Loucy (cell line): ENCODE data around the gene CSPG4.

Experiments
- H2AFZ ChIP-seq: fragments of 200-600 bp; sonication (generic); 2 replicates; pipeline ENCODE4 v1.6.0; 2016; ENCODE audit warnings: antibody characterized with exemption, mild to moderate bottlenecking, low read length, moderate library complexity
- H3F3A ChIP-seq: fragments of 200-600 bp; 2 replicates; pipeline ENCODE4 v1.6.0; 2016; ENCODE audit warnings: antibody characterized with exemption, low read depth, mild to moderate bottlenecking
- H3K27me3 ChIP-seq: fragments of 200-600 bp; sonication (generic); 2 replicates; pipeline ENCODE4 v1.6.1; 2014; ENCODE audit warnings: low read length, mild to moderate bottlenecking; ENCODE audit not compliant: insufficient read depth, poor library complexity, severe bottlenecking
- H3K36me3 ChIP-seq: fragments of 200-600 bp; sonication (generic); 2 replicates; pipeline ENCODE4 v1.6.1; 2016; ENCODE audit warnings: low read length; ENCODE audit not compliant: insufficient read depth
- H3K4me1 ChIP-seq: fragments of 200-600 bp; sonication (generic); 2 replicates; pipeline ENCODE4 v1.5.1; 2014; ENCODE audit warnings: low read length, mild to moderate bottlenecking; ENCODE audit not compliant: insufficient read depth, poor library complexity, severe bottlenecking
- H3K4me2 ChIP-seq: fragments of 200-600 bp; sonication (generic); 2 replicates; pipeline ENCODE4 v1.6.0; 2014; ENCODE audit warnings: antibody characterized with exemption, low read length, low read depth, mild to moderate bottlenecking; ENCODE audit not compliant: poor library complexity, severe bottlenecking
- H3K4me3 ChIP-seq: fragments of 200-600 bp; sonication (generic); 2 replicates; pipeline ENCODE4 v1.5.1; 2014; ENCODE audit warnings: low read length, mild to moderate bottlenecking, mixed read lengths; ENCODE audit not compliant: poor library complexity, severe bottlenecking
- H3K79me2 ChIP-seq: fragments of 200-600 bp; sonication (generic); 2 replicates; pipeline ENCODE4 v1.6.1; 2014; ENCODE audit warnings: low read length; ENCODE audit not compliant: insufficient read depth
- H3K9ac ChIP-seq: fragments of 200-600 bp; sonication (generic); 2 replicates; pipeline ENCODE4 v1.6.0; 2014; ENCODE audit warnings: mild to moderate bottlenecking, low read depth, low read length, moderate library complexity; ENCODE audit not compliant: poor library complexity, severe bottlenecking
- H3K9me2 ChIP-seq: fragments of 200-600 bp; sonication (generic); replicated peaks from 2 replicates; pipeline ENCODE4 v1.6.1; 2016; ENCODE audit warnings: low read depth, low read length, mixed read lengths
- H3K9me3 ChIP-seq: fragments of 200-600 bp; sonication (generic); 2 replicates; pipeline ENCODE4 v1.6.1; 2014; ENCODE audit warnings: mild to moderate bottlenecking, antibody characterized with exemption, low read length, low read depth; ENCODE audit not compliant: insufficient read depth
- H4K20me1 ChIP-seq: fragments of 200-600 bp; sonication (generic); 2 replicates; pipeline ENCODE4 v1.6.0; 2014; ENCODE audit warnings: antibody characterized with exemption, low read length, mild to moderate bottlenecking; ENCODE audit not compliant: insufficient read depth, poor library complexity, severe bottlenecking
- EZH2phosphoT487 ChIP-seq: fragments of 200-600 bp; IDR thresholded peaks from 2 replicates; pipeline ENCODE4 v1.6.1; 2018; ENCODE audit warnings: antibody characterized with exemption, mild to moderate bottlenecking, moderate library complexity, borderline replicate concordance
- TF ChIP-seq, protein P1 (sequence below): fragments of 200-600 bp; sonication (generic); conservative IDR thresholded peaks from 2 replicates; pipeline ENCODE4 v1.5.1; 2014; ENCODE audit warnings: mild to moderate bottlenecking, antibody characterized with exemption, low read length

Gene CSPG4

DNA sequence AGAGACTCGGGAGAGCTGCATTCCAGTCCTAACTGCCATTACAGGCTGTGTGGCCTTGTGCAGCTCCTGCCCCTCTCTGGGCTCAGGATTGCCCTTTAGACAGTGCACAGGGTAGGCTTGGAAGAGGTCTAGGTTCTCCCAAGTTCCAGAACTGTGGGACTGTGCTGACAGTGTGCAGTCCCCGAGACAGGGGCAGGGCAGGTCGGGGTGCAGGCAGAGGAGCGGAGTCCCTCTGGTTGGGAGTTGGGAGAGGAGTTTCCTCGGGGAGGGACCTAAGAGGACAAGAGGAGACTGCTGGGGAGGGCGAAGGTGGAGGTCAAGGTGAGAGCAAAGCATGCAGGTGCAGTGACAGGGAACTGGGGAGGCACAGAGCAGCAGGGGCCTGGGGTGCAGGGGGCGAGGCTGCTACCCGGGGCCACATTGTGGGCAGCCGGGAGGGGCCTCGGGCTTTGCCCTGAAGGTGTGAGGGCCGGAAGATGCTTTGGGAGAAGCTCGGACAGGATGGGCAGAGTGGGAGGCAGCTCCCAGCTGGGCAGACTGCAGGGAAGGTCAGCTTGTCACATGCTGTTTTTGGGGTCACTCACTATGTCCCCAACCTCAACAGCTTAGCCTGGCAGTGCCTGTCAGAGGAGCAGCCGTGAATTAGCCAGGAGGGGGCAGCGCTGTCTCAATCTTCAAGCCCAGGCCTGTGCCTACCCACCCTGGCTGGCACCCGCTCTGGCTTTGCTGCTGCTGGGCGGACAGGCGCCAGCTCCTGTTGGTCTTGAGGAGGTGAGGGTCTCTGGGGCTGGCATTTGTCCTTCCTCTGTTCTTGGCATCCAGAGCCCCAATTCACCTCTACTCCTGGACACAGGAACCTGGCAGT lies 15.4 kb upstream of the CSPG4 start:
- Histone ChIP-seq H2AFZ (no peak overlapping the region), H3K4me1 (peaks cover 4% of the 10 kb centered on the region), H3K9me3 (no peaks in the 10 kb centered on the region), H3K36me3 (no peaks in the 10 kb centered on the region), H3K4me3 (no peak overlapping the region), H3K4me2 (no peak overlapping the region), H4K20me1 (no peaks in the 10 kb centered on the region), H3K9me2 (no peaks in the 10 kb centered on the region), H3F3A (no peaks in the 10 kb centered on the region), H3K9ac (no peak overlapping the region), H3K27me3 (no peaks in the 10 kb centered on the region), H3K79me2 (no peaks in the 10 kb centered on the region)
- no peak for TF ChIP-seq EZH2phosphoT487
- TF ChIP-seq, protein P1, sequence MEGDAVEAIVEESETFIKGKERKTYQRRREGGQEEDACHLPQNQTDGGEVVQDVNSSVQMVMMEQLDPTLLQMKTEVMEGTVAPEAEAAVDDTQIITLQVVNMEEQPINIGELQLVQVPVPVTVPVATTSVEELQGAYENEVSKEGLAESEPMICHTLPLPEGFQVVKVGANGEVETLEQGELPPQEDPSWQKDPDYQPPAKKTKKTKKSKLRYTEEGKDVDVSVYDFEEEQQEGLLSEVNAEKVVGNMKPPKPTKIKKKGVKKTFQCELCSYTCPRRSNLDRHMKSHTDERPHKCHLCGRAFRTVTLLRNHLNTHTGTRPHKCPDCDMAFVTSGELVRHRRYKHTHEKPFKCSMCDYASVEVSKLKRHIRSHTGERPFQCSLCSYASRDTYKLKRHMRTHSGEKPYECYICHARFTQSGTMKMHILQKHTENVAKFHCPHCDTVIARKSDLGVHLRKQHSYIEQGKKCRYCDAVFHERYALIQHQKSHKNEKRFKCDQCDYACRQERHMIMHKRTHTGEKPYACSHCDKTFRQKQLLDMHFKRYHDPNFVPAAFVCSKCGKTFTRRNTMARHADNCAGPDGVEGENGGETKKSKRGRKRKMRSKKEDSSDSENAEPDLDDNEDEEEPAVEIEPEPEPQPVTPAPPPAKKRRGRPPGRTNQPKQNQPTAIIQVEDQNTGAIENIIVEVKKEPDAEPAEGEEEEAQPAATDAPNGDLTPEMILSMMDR: peak; percentile 72

DNA sequence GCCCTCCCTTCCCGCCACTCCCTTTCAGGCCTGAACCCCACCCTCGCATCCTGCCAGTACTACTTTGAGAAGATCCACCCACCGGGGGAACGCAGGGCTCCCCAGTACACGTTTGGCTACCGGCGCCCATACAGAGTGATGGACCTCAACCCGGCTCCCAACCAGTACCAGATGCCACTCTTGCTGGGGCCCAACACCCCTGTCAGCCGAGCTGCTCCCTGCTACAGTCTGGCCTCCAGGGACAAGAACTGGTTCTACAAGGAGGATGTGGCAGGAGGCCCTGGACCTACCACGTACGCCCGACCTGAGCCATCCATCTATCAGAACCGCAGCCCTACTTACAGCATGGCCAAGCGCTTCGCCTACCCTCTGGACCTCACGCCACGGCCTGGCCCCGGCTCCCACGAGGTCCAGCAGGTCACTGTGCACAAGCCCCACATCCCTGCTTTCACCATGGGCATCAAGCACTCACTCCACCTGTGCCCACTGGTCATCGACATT lies 14.4 kb upstream of the CSPG4 start:
- peaks cover 4% of the 10 kb centered on the region for H3K4me1 ChIP-seq
- no peaks in the 10 kb centered on the region for H3K36me3 ChIP-seq
- H3F3A ChIP-seq: no peaks in the 10 kb centered on the region
- H3K4me2 ChIP-seq: no peak overlapping the region
- H3K9ac ChIP-seq: no peak overlapping the region
- H4K20me1 ChIP-seq: no peaks in the 10 kb centered on the region
- no peak overlapping the region for H2AFZ ChIP-seq
- H3K9me2 ChIP-seq: no peaks in the 10 kb centered on the region
- H3K9me3 ChIP-seq: no peaks in the 10 kb centered on the region
- no peaks in the 10 kb centered on the region for H3K27me3 ChIP-seq
- H3K79me2 ChIP-seq: no peaks in the 10 kb centered on the region
- TF ChIP-seq, protein P1: no peak
- TF ChIP-seq EZH2phosphoT487: no peak
- no peak overlapping the region for H3K4me3 ChIP-seq

DNA sequence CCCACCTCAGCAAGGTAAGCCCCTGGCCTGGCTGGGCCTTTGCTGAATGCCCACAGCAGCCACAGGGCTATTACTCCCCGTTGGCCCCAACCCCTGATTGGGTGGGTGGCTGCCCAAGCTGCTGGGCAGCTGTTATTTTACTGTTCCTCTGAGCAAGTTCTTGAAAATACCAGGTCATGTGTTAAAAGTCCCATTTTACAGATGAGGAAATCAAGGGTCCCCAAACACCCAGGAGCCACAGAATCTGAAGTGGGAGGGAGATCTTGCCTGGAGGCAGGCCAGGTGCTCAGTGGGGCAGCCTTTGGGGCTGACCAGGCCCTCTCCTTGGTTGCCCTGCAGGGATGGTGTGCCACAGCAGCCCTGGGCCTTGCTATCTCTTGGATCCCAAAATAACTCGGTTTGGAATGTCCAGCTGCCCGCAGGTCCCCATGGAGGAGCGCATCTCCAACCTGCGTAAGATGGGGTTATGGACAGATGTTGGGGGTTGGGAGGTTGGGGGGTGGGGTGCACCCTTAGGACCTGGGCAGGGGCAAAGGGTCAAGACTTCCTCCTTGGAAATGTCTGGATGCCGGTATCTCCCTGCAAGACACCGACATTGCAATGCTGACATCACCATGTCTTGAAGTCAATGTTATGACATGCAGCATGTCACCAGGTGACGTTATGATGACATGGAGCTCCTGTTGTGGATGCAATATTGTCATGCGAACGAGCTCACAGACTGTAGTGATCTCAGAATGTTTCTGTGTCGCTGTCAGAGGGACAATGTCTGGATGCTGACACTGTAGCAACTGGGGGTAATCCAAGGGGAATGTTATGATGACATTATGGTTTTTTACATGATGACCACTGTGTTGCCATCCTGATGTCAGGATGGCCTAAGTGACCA lies 13.3 kb upstream of the CSPG4 start:
- Histone ChIP-seq H3K4me1 (peaks cover under 1% of the 10 kb centered on the region), H3K36me3 (no peaks in the 10 kb centered on the region), H3F3A (no peaks in the 10 kb centered on the region), H4K20me1 (no peaks in the 10 kb centered on the region), H3K9ac (no peak overlapping the region), H3K4me2 (no peak overlapping the region), H2AFZ (no peak overlapping the region), H3K27me3 (no peaks in the 10 kb centered on the region), H3K9me2 (no peaks in the 10 kb centered on the region), H3K79me2 (no peaks in the 10 kb centered on the region), H3K9me3 (no peaks in the 10 kb centered on the region), H3K4me3 (no peak overlapping the region)
- TF ChIP-seq EZH2phosphoT487: no peak
- TF ChIP-seq, protein P1: no peak
